H4 (cell line): ENCODE data around the gene PTPRE. TPM values are rescaled to one million over a fixed set of nuclear protein-coding genes. Genes with fewer than 3 reads are reported as not detected.

Experiments
- DNase-seq: peaks from one replicate; pipeline ENCODE4 v3.0.0-alpha.2; 2015; ENCODE audit warnings: low spot score
- total RNA-seq: library from RNA; depleted of rRNA; stranded (reverse); fragments of >200 nt; shearing (Covaris generic); gene quantifications from 2 replicates; pipeline ENCODE4 v1.2.3, GENCODE V29; 2014

The PTPRE gene
- total RNA-seq, 1 experiment from 2014 or later: 3.5 TPM

DNA sequence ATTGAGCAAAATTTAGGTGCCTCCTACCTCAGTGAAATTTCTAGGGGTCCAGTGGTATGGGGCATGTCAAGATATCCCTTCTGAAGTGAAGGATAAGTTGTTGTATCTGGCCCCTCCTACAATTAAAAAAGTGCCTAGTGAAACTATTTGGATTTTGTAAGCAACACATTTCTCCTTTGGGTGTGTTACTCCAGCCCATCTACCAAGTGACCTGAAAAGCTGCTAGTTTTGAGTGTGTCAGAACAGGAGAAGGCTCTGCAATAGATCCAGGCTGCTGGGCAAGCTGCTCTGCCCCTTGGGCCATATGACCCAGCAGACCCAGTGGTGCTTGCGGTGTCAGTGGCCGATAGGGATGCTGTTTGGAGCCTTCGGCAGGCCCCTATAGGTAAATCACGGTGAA lies 46.0 kb downstream of the PTPRE start:
- no peak for DNase-seq

DNA sequence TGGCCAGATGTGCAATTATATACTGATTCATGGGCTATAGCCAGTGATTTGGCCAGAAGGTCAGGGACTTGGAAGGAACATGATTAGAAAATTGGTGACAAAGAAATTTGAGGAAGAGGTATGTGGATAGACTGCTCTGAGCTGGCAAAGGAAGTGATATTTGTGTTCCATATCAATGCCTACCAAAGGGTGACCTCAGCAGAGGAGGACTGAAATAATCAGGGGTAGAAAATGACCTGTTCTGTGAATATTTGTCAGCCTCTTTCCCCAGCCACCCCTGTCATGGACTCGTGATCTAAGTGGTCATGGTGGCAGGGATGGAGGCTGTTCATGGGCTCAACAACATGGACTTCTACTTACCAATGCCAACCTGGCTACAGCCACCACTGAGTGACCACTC lies 47.0 kb downstream of the PTPRE start:
- no peak for DNase-seq

GRCh38 chr10:127959428-127959827 lies 52.5 kb downstream of the PTPRE start:
- DNase-seq: no peak

- no peak for DNase-seq
These were observed 54.2 kb downstream of the PTPRE start for GRCh38 chr10:127961071-127961470.

- no peak for DNase-seq
These were observed 55.3 kb downstream of the PTPRE start for GRCh38 chr10:127962205-127962604.

DNA sequence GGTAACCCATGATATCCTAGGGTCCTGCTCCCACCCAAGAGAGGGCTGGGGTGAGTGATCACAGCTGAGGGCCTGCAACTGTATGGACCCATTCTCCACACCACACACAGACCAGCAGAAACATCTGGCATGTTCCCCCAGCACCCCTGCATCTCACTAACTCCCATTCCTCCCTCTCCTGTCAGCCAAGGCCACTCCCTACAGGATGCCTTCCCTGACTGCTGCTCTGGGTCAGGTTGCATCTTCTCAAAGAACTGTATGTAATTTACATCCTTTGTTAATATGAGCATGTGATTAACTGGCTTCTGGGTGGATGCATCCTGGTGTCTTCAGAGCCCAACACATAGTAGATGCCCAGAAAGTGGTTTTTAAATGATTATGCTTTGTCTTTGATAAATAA lies 56.2 kb downstream of the PTPRE start:
- no peak for DNase-seq

DNA sequence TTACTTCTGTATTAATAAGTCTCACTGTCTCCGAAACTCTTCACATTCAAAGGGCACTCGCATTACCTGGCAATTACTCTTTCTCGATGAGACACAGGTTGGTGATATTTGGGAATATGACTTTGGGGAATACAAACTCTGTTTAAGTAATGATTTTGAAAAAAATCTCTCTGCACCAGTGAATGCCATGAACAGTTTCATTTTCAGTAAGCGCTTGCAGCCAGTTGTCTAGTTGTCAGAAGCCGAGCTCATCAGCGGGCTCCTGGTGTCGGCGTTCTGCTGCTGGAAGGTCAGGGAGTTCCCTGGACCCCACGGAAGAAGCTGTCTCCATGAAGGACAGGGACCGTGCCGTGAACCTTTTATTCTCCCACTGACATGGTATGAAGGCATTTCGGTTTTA lies 57.7 kb downstream of the PTPRE start:
- no peak for DNase-seq

DNA sequence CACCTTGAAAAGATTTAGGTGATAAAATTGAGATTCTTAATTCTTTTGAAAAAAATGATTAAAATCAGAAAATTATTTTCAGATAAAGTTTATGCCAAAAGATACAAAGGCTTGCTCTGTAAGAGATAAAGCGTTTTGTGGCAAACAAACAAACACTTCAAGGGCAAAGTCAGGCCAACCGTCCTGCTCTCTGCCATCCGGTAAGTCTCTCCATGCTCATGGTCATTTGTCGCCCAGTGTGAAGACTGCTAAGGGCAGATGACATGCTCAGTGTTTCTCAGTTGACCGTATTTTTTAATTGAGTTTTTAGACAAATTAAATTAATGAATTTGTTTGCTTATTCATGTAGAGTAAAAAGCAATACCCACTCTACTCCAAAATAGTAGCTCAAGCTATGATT lies 60.0 kb downstream of the PTPRE start:
- DNase-seq: no peak

GRCh38 chr10:127968027-127968441 lies 61.1 kb downstream of the PTPRE start:
- DNase-seq: no peak

- no peak for DNase-seq
These were observed 61.8 kb downstream of the PTPRE start for GRCh38 chr10:127968659-127969058.

DNA sequence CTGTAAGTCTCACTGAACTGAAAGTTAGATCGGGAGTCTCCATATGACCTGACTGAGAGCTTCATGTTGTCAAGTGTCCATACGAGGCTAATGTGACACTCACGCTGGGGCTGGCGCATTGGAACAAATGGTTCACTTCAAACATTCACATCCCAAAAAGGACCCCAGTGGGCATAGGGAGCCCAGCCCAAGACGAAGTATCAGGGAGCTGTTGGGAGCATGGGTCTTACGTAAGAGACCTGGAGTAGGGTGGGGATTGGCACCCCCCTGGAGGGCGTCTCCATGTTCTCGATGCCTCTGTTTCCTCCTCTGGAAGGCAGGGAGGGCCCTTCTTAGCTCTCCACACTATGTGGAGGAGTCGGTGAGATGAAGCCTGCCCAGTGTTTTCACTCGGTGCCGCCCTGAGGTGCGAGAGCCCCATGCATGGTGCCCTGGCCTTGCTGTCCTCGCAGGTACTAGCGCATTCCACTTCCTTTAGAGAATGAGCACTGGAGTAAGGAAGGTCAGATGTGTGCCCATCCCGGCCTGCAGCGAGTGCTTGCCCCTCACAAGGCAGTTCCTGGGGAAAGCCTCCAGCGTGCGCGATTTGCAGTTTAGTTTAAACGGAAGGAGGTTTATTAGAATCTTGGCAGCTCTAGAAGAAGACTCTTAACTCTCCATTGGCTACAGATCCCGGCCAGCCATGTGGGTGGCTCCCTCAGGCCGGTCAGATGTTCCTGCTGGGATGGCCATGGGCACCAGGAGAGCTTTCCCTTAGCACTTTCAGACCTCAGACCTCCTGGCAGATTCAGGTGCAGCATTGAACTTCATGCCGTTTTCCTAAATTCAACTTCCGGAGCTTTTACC lies 64.4 kb downstream of the PTPRE start:
- no peak for DNase-seq

DNA sequence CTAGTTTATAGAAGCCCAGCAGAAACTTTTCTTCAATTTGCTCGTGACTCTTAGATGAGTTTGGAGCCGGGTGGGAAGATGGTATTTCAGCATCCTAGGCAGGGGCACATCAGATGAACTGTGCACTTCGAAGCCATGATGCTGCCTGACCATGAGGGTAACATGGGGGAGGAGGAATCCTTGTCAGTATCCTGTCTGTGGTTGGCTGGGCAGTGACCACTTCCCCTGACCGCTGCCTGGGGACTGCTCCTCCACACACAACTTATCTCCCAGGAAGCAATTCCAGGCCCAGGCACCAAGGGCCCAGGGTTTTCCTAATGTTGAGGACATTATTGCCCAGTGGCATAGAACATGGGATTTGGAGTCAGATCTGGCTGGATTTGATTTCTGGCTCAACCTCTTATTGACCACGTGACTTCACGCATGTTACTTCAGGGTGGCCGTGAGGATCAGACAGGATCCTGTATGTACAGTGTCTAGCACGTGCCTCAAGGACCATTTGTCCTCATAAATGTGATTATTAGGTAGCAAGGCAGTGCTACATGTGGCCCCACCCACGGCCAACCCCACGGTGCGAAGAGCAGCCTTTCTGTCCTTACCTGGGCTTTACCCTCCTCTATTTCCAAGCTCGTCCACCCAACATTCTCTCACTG lies 65.2 kb downstream of the PTPRE start:
- DNase-seq: no peak

GRCh38 chr10:127972751-127973357 lies 66.0 kb downstream of the PTPRE start:
- DNase-seq: no peak

DNA sequence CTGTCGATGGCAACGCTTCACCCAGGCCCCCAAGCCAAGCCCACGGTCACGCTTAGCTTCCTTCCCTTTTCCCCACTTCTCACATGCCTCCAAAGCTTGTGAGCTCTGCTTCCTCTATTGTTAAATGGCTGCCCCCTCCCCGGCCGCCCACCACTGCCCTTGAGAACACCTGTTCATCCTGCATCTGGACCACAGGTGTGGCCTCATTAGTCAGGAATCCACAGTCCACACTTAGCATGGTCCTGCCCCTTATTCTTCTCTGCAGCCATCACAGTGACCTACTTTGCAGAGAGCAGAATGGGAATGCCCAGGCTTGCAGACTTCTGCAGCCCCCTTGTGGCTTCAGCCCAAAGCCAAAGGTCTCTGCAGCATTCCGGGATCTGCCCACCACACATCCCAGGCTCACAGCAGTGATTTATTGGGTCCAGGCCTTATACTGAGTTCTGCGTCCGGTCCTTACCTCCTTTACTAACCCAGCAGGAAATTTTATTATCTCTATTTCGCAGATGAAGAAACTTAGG lies 66.9 kb downstream of the PTPRE start:
- no peak for DNase-seq

DNA sequence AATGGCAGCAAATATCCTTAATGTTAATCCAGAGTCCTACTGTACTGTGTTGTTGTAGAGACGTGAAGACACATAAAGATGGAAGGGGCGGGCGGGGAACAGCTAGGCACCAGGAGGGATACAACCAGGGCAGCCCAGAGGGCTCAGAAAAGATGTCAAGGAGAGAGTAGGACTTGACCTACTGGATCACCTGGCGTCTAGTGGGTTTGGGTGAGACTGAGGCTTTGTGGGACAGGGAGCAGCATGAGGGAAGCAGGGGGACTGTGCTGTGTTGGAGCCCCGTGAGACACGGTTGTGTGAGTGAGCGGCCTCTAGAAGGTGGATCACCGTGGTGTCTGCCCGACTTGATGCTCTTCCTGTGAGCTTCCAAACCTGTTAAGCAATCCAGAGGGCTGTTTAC lies 68.0 kb downstream of the PTPRE start:
- no peak for DNase-seq

GRCh38 chr10:127976286-127976685 lies 69.4 kb downstream of the PTPRE start:
- DNase-seq: no peak

GRCh38 chr10:127976701-127977356 lies 69.9 kb downstream of the PTPRE start:
- no peak for DNase-seq

DNA sequence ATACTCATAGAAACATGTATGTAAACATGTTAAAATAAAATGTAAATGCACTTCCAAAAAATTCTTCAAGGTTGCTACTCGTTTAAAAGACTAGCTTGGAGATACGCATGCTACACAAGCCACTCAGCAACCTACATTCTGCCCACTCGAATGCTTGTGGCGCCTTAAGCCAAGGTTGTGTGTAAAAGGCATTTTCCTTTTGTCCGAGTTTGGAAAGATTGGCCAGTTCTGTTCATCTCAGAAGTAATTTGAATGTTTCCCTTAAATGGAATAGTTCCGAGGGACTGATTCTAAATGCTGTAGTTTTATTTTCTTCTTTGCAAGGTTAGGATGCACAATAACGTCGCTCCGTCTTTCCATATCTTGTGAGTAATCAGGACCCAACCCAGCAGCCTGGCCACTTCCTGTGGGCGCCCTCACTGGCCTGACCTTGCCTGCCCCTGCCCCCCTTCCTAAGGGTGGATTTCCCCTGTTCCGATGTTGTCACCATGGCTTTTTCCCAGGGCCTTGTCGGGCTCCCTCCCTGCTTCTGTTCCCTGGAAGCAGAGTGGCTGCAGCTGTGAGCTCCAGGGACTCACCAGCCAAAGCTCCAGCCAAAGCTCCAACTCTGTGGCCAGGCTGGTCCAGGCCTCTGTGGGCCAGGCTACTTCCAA lies 70.6 kb downstream of the PTPRE start:
- peak; percentile 88 for DNase-seq

DNA sequence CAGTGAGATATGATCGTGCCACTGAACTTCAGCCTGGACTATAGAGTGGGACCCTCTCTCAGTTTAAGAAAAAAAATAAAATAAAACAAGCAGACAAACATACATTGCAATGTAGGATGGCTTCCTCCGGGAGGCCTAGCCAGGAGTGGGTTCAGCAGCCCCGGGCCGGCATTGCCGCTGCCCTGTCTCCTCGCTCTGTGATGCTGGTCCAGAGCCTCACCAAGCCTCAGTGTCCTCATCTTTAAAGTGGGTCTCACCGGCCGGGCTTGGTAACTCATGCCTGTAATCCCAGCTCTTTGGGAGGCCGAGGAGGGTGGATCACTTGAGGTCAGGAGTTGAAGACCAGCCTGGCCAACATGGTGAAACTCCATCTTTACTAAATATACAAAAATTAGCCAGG lies 71.6 kb downstream of the PTPRE start:
- no peak for DNase-seq

DNA sequence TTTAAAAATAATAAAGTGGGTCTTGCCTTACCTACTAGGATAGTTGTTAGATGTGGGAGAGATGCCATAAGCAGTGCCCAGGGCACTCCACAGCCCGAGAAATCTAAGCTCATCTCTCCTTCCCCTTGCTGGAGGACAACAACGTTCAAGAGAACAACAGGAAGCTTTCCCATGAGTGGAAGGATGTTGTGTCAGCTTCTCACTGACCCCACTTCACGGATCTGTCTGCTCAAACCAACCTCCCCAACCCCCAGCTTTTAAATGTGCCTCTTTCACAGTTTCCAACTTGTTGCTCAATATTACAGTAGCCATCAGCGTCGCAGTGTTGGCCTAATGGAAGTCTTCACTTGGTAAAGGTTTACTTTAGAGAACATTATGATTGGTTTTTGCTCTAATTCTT lies 72.1 kb downstream of the PTPRE start:
- DNase-seq: no peak

DNA sequence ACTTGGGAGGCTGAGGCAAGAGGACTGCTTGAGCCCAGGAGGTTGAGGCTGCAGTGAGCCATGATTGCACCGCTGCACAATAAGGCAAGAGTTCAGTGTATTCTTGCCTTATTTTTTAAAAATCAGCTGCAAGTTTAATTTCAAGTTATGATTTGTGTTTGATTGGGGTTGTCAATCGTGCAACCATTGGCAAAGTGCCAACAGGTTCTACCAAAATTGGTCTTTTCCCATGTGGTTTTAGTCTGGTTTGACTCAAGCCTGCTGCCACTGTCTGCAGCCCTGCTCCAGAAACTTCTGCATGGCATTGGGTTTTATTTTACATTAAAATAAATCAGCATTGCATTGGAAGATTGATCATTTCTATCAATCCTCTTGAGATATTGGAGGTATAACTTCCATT lies 72.7 kb downstream of the PTPRE start:
- no peak for DNase-seq

DNA sequence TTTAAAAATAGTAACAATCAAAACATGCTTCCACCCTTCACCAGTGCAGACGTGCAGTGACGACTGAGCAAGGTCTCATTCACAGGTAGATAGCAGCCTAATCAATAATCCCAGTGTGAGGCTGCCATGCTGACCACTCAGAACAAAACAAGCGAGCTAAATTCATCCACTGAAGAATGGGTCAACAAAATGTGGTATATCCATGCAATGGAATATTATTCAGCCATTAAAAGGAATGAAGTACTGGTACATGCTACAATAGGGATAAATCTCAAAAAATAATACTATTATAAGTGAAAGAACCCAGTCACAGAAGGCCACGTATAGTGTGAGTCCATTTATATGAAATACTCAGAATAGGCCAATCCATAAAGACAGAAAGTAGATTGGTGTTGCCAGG lies 74.0 kb downstream of the PTPRE start:
- no peak for DNase-seq
